GM21529 (cell line): ENCODE data around the gene ID3.
"Not testable (repeated sequence)": the region's sequence is repeated elsewhere in the genome, so short reads cannot be mapped to it uniquely, and the experiment has no call there.

Experiments
- ATAC-seq: cut with Tn5 transposase; IDR thresholded peaks from one replicate; pipeline ENCODE4 v1.9.1; 2021; ENCODE audit not compliant: unreplicated experiment

The ID3 gene

GRCh38 chr1:23589585-23589986 lies 30.3 kb upstream of the ID3 start:
- no peak for ATAC-seq

- ATAC-seq: no peak
Measured at GRCh38 chr1:23588749-23589548, 29.6 kb upstream of the ID3 start.

GRCh38 chr1:23585321-23586022 lies 26.2 kb upstream of the ID3 start:
- no peak for ATAC-seq

GRCh38 chr1:23583727-23584126 lies 24.4 kb upstream of the ID3 start:
- not testable (repeated sequence) for ATAC-seq

GRCh38 chr1:23582820-23583219 lies 23.5 kb upstream of the ID3 start:
- ATAC-seq: no peak

- ATAC-seq: no peak
Measured at GRCh38 chr1:23581219-23581618, 21.9 kb upstream of the ID3 start.

- no peak for ATAC-seq
Measured at GRCh38 chr1:23578997-23579363, 19.7 kb upstream of the ID3 start.

- ATAC-seq: no peak
Measured at GRCh38 chr1:23578311-23578996, 19.2 kb upstream of the ID3 start.

- peak; percentile 84 for ATAC-seq
Measured at GRCh38 chr1:23577056-23578004, 18.0 kb upstream of the ID3 start.

GRCh38 chr1:23576338-23577055 lies 17.2 kb upstream of the ID3 start:
- no peak for ATAC-seq

- no peak for ATAC-seq
Measured at GRCh38 chr1:23575226-23575810, 16.0 kb upstream of the ID3 start.

- peak; percentile 55 for ATAC-seq
Measured at GRCh38 chr1:23574265-23574754, 15.0 kb upstream of the ID3 start.

GRCh38 chr1:23573574-23574182 lies 14.4 kb upstream of the ID3 start:
- ATAC-seq: no peak

GRCh38 chr1:23571465-23571864 lies 12.2 kb upstream of the ID3 start:
- ATAC-seq: no peak

GRCh38 chr1:23570001-23570691 lies 10.8 kb upstream of the ID3 start:
- ATAC-seq: no peak

- no peak for ATAC-seq
Measured at GRCh38 chr1:23568608-23569383, 9.5 kb upstream of the ID3 start.

GRCh38 chr1:23567996-23568607 lies 8.8 kb upstream of the ID3 start:
- no peak for ATAC-seq
